HCT116 (cell line): ENCODE results near the gene RAI1. TPM values are rescaled to one million over a fixed set of nuclear protein-coding genes. Genes with fewer than 3 reads are reported as not detected.
A peak's percentile ranks its signal among the peaks of the same experiment; 100 is the strongest.

Source experiments
- ATAC-seq: fragments of 200-7000 bp; cut with Tn5 transposase; 2 replicates; pipeline ENCODE4 v1.9.1; 2020; ENCODE audit warnings: mild to moderate bottlenecking, moderate library complexity
- BruUV-seq: library from RNA; stranded (reverse); fragments of 400-500 nt; replicated peaks from 2 replicates; lab custom pipeline; 2021; lab: Mats Ljungman, UMichigan
- CTCF ChIA-PET: fragments of 300-600 bp; sonication (Branson Sonifier 250); formaldehyde crosslinking; loops from one replicate; lab custom pipeline; 2021; ENCODE audit warnings: antibody characterized with exemption; lab: Charles Lee
- POLR2A ChIA-PET: fragments of 300-600, 350-600 bp; sonication (Branson Sonifier 250); formaldehyde crosslinking; loops from one replicate; lab custom pipeline; 2021; ENCODE audit warnings: antibody characterized with exemption; lab: Charles Lee
- RAD21 ChIA-PET, 2 experiments: fragments of 300-600 bp; sonication (Branson Sonifier 250); formaldehyde crosslinking; loops; one replicate each; lab custom pipeline; 2023; ENCODE audit warnings: low total read pairs in 2 of 2; ENCODE audit not compliant: uncharacterized antibody in 2 of 2, unreplicated experiment in 2 of 2, low non-redundant PET in 1 of 2; lab: Charles Lee
- DNase-seq: peaks from one replicate; pipeline ENCODE4 v3.0.0-alpha.2; 2010; ENCODE audit warnings: low read depth, low spot score
- H2AFZ ChIP-seq: fragments of 200-600 bp; shearing (Covaris generic), sonication (generic); 2 replicates; pipeline ENCODE4 v1.6.1; 2017; ENCODE audit warnings: low read depth, mixed run types, mixed read lengths, antibody characterized with exemption, low read length; ENCODE audit not compliant: poor library complexity, severe bottlenecking
- H3K27ac ChIP-seq: 2 replicates; pipeline ENCODE4 v1.5.1; 2012; ENCODE audit warnings: low read depth, low read length
- H3K27me3 ChIP-seq: fragments of 200-600 bp; sonication (generic); 2 replicates; pipeline ENCODE4 v1.6.1; 2016; ENCODE audit warnings: mixed run types, low read length, mixed read lengths; ENCODE audit not compliant: insufficient read depth
- H3K36me3 ChIP-seq, 2 experiments: fragments of 200-500 bp in 1 of 2; fragments of 200-600 bp in 1 of 2; sonication (Bioruptor generic) in 1 of 2; sonication (generic) in 1 of 2; 2 replicates each; pipeline versions ENCODE4 v1.5.1 to v1.6.1; 2014 to 2016; ENCODE audit warnings: low read length in 2 of 2, inconsistent platforms in 1 of 2, mixed read lengths in 1 of 2, mixed run types in 1 of 2; ENCODE audit not compliant: insufficient read depth in 2 of 2, control insufficient read depth in 1 of 2
- H3K4me1 ChIP-seq, 2 experiments: fragments of 200-600 bp in 1 of 2; sonication (generic) in 1 of 2; 2 replicates each; pipeline versions ENCODE4 v1.5.1 to v1.6.1; 2012 to 2017; ENCODE audit warnings: low read length in 2 of 2, inconsistent platforms in 1 of 2, mild to moderate bottlenecking in 1 of 2, mixed read lengths in 1 of 2, mixed run types in 1 of 2, moderate library complexity in 1 of 2; ENCODE audit not compliant: insufficient read depth in 2 of 2, control insufficient read depth in 1 of 2
- H3K4me2 ChIP-seq: fragments of 200-600 bp; sonication (generic); 2 replicates; pipeline ENCODE4 v1.6.1; 2017; ENCODE audit warnings: mixed run types, low read length, mixed read lengths
- H3K4me3 ChIP-seq, 2 experiments: fragments of 200-600 bp in 1 of 2; sonication (generic) in 1 of 2; replicated peaks in 1 of 2; 2 replicates each; pipeline ENCODE4 v1.5.1; 2011 to 2016; ENCODE audit warnings: low read length in 2 of 2, control low read depth in 1 of 2, low read depth in 1 of 2, mild to moderate bottlenecking in 1 of 2, mixed read lengths in 1 of 2, mixed run types in 1 of 2
- H3K79me2 ChIP-seq: fragments of 200-600 bp; sonication (generic); 2 replicates; pipeline ENCODE4 v1.6.1; 2017; ENCODE audit warnings: mild to moderate bottlenecking, mixed run types, low read length, moderate library complexity, mixed read lengths; ENCODE audit not compliant: insufficient read depth
- H3K9ac ChIP-seq: fragments of 200-600 bp; sonication (generic); 2 replicates; pipeline ENCODE4 v1.6.1; 2016; ENCODE audit warnings: low read length, mixed read lengths
- H3K9me2 ChIP-seq: fragments of 200-600 bp; sonication (generic), shearing (Covaris generic); 2 replicates; pipeline ENCODE4 v1.6.1; 2017; ENCODE audit warnings: mixed run types, mild to moderate bottlenecking, moderate library complexity; ENCODE audit not compliant: insufficient read depth
- H3K9me3 ChIP-seq, 2 experiments: fragments of 200-500 bp in 1 of 2; fragments of 200-600 bp in 1 of 2; sonication (Bioruptor generic) in 1 of 2; sonication (generic) in 1 of 2; 2 replicates each; pipeline ENCODE4 v1.6.1; 2014 to 2017; ENCODE audit warnings: low read length in 2 of 2, mixed read lengths in 2 of 2, inconsistent platforms in 1 of 2, low read depth in 1 of 2, mild to moderate bottlenecking in 1 of 2, mixed run types in 1 of 2, moderate library complexity in 1 of 2; ENCODE audit not compliant: control insufficient read depth in 1 of 2, insufficient read depth in 1 of 2
- H4K20me1 ChIP-seq: fragments of 200-600 bp; sonication (generic), shearing (Covaris generic); 2 replicates; pipeline ENCODE4 v1.6.1; 2017; ENCODE audit warnings: mixed run types, mild to moderate bottlenecking, moderate library complexity; ENCODE audit not compliant: insufficient read depth
- CBX3 ChIP-seq: IDR thresholded peaks from 2 replicates; pipeline ENCODE4 v1.6.1; 2012; ENCODE audit warnings: low read depth
- CTCF ChIP-seq, 3 experiments: fragments of 200-600 bp in 1 of 3; sonication (generic) in 1 of 3; IDR thresholded peaks in 2 of 3; conservative IDR thresholded peaks in 1 of 3; 2 replicates each; pipeline ENCODE4 v1.5.1; 2012 to 2017; ENCODE audit warnings: low read depth in 2 of 3, low read length in 2 of 3, antibody characterized with exemption in 1 of 3, borderline replicate concordance in 1 of 3, control low read depth in 1 of 3, mild to moderate bottlenecking in 1 of 3, mixed read lengths in 1 of 3, mixed run types in 1 of 3, moderate library complexity in 1 of 3; ENCODE audit not compliant: insufficient read depth in 1 of 3
- EGR1 ChIP-seq: IDR thresholded peaks from 2 replicates; pipeline ENCODE4 v1.6.1; 2012; ENCODE audit warnings: low read depth
- FOSL1 ChIP-seq: IDR thresholded peaks from 2 replicates; pipeline ENCODE4 v1.6.1; 2012; ENCODE audit warnings: low read depth
- JUND ChIP-seq: IDR thresholded peaks from 2 replicates; pipeline ENCODE4 v1.6.1; 2012
- POLR2A ChIP-seq: IDR thresholded peaks from 2 replicates; pipeline ENCODE4 v1.7.0; 2011; ENCODE audit warnings: borderline replicate concordance; ENCODE audit not compliant: insufficient read depth, insufficient read length; ENCODE audit errors: extremely low read depth
- POLR2AphosphoS5 ChIP-seq: IDR thresholded peaks from 2 replicates; pipeline ENCODE4 v1.6.1; 2011; ENCODE audit warnings: mild to moderate bottlenecking, low read depth, low read length, moderate library complexity
- REST ChIP-seq: IDR thresholded peaks from 2 replicates; pipeline ENCODE4 v1.6.1; 2012; ENCODE audit warnings: low read depth
- SP1 ChIP-seq: IDR thresholded peaks from 2 replicates; pipeline ENCODE4 v1.6.1; 2012; ENCODE audit warnings: low read depth
- YY1 ChIP-seq: IDR thresholded peaks from 2 replicates; pipeline ENCODE4 v1.6.1; 2011; ENCODE audit warnings: low read length, low read depth, moderate library complexity, mild to moderate bottlenecking; ENCODE audit not compliant: insufficient replicate concordance; ENCODE audit errors: extremely low read depth
- ZBTB33 ChIP-seq: IDR thresholded peaks from 2 replicates; pipeline ENCODE4 v1.6.1; 2011; ENCODE audit warnings: mild to moderate bottlenecking, low read length, moderate library complexity; ENCODE audit not compliant: insufficient replicate concordance; ENCODE audit errors: extremely low read depth
- intact Hi-C: fragments of 100-400 bp; cut with micrococcal nuclease; formaldehyde crosslinking; loops from 2 replicates; pipeline ENCODE4 v1.10.0; 2022
- total RNA-seq: library from RNA; stranded (reverse); gene quantifications from one replicate; pipeline ENCODE4 v1.2.1, GENCODE V29; 2021; ENCODE audit not compliant: unreplicated experiment

RAI1 gene
- total RNA-seq, 1 experiment from 2014 or later, result 38.5 TPM

- Histone ChIP-seq H3K36me3 (no peaks in the 10 kb centered on the region; a peak in 1 of 4 replicates), H3K27me3 (no peaks in the 10 kb centered on the region), H3K4me2 (peak overlapping the region; percentile 85), H3K4me1 (peaks cover 45 to 74% of the 10 kb centered on the region in 2 experiments), H3K9me3 (no peaks in the 10 kb centered on the region), H3K27ac (peak overlapping the region; percentile 84), H3K79me2 (peaks cover 96% of the 10 kb centered on the region), H3K9ac (peak overlapping the region; percentile 62), H2AFZ (no peak overlapping the region), H3K4me3 (peak overlapping the region; percentile 19 to 44; a peak in 3 of 4 replicates), H3K9me2 (no peaks in the 10 kb centered on the region), H4K20me1 (no peaks in the 10 kb centered on the region; the same call in 1 of the 2 replicates)
- intact Hi-C loops, result no loop called here
- RAD21 ChIA-PET, result no interaction called here
- TF ChIP-seq POLR2AphosphoS5 (peak; percentile 27; the same call in 1 of the 2 replicates), ZBTB33 (peak; percentile 57), EGR1 (peak; percentile 86), YY1 (peak; percentile 51), JUND (peak; percentile 84), CTCF (IDR thresholded peaks at IDR 0.05 in 2 of 3, conservative IDR thresholded peaks at IDR 0.05 in 1 of 3; ENCODE audit: borderline replicate concordance in 1 of 3, insufficient read depth in 1 of 3, low read depth in 2 of 3, low read length in 2 of 3) (no peak), SP1 (peak; percentile 79), POLR2A (no peak), REST (no peak), CBX3 (peak; percentile 26; the same call in 1 of the 2 replicates), FOSL1 (peak; percentile 87)
- no TSS peak for BruUV-seq
- DNase-seq, result peak; percentile 72
- CTCF ChIA-PET, result no interaction called here
- POLR2A ChIA-PET, result no interaction called here
- ATAC-seq, result peak; percentile 92
Measured at GRCh38 chr17:17710728-17711541, 29.7 kb downstream of the RAI1 start.
